DMS153 treated with DMSO at 0.1 percent for 48 hours (cell line): ENCODE results near the gene TRPM7.
"Not testable (repeated sequence)": the region's sequence is repeated elsewhere in the genome, so short reads cannot be mapped to it uniquely, and the experiment has no call there.

ENCODE experiments used
- DNase-seq: peaks from one replicate; lab custom pipeline; 2025; ENCODE audit not compliant: unreplicated experiment; lab: John Stamatoyannopoulos, UW

TRPM7 gene

GRCh38 chr15:50686469-50687301, at the start of gene TRPM7:
TSS of gene TRPM7 (minus strand) at chr15:50686797. CDS start at chr15:50686533, 264 bp downstream.
- peak; percentile 29 for DNase-seq

GRCh38 chr15:50735156-50735555, 48.6 kb upstream of the TRPM7 start:
- no peak for DNase-seq

- DNase-seq, result no peak
These were observed 39.7 kb upstream of the TRPM7 start for GRCh38 chr15:50726315-50726714.

- no peak for DNase-seq
These were observed 32.1 kb upstream of the TRPM7 start for GRCh38 chr15:50718700-50719125.

- no peak for DNase-seq
These were observed 25.4 kb upstream of the TRPM7 start for GRCh38 chr15:50712018-50712417.

GRCh38 chr15:50710585-50710984, 24.0 kb upstream of the TRPM7 start:
- no peak for DNase-seq

GRCh38 chr15:50707878-50708427, 21.4 kb upstream of the TRPM7 start:
- DNase-seq, result no peak

GRCh38 chr15:50702762-50703334, 16.3 kb upstream of the TRPM7 start:
- no peak for DNase-seq

GRCh38 chr15:50698101-50698500, 11.5 kb upstream of the TRPM7 start:
- no peak for DNase-seq

- no peak for DNase-seq
These were observed 10.7 kb upstream of the TRPM7 start for GRCh38 chr15:50697109-50697797.

GRCh38 chr15:50694634-50695165, 8.1 kb upstream of the TRPM7 start:
- not testable (repeated sequence) for DNase-seq

- no peak for DNase-seq
These were observed 805 bp upstream of the TRPM7 start for GRCh38 chr15:50687302-50687902.

- DNase-seq, result peak; percentile 4
These were observed 575 bp downstream of the TRPM7 start for GRCh38 chr15:50685976-50686468.

- DNase-seq, result no peak
These were observed 1.2 kb downstream of the TRPM7 start for GRCh38 chr15:50685191-50685975.

- no peak for DNase-seq
These were observed 5.1 kb downstream of the TRPM7 start for GRCh38 chr15:50681467-50681866.

GRCh38 chr15:50676799-50677483, 9.7 kb downstream of the TRPM7 start:
- DNase-seq, result no peak

GRCh38 chr15:50675535-50676144, 11.0 kb downstream of the TRPM7 start:
- DNase-seq, result no peak

GRCh38 chr15:50670115-50670514, 16.5 kb downstream of the TRPM7 start:
- no peak for DNase-seq

GRCh38 chr15:50669611-50670010, 17.0 kb downstream of the TRPM7 start:
- no peak for DNase-seq
